OCI-LY3 (cell line): ENCODE data around the gene CDH1.

ENCODE experiments used
- CTCF ChIP-seq: fragments of 200-600, 300-600 bp; sonication (generic); IDR thresholded peaks from 2 replicates; pipeline ENCODE4 v1.5.1; 2014; ENCODE audit warnings: antibody characterized with exemption, low read length, low read depth
- EZH2phosphoT487 ChIP-seq: fragments of 200-600 bp; shearing (Covaris generic); IDR thresholded peaks from 2 replicates; pipeline ENCODE4 v1.6.1; 2018; ENCODE audit warnings: antibody characterized with exemption, mixed run types, low read depth

GRCh38 chr16:68790130-68790761, 53.2 kb downstream of the CDH1 start:
- TF ChIP-seq CTCF (no peak), EZH2phosphoT487 (no peak)
